Keratinocyte (primary cell): ENCODE results near the gene SCRN1. TPM values are rescaled to one million over a fixed set of nuclear protein-coding genes. Genes with fewer than 3 reads are reported as not detected.

Source experiments
- DNase-seq: peaks from one replicate; pipeline ENCODE4 v3.0.0-alpha.2; 2011; ENCODE audit warnings: low read depth, missing footprints, low spot score
- FAIRE-seq: peaks from 2 replicates; lab custom pipeline; 2011; peaks lifted over from hg19 to GRCh38; lab: Jason Lieb, UNC
- H2AFZ ChIP-seq: 2 replicates; pipeline ENCODE4 v1.6.0; 2012; ENCODE audit warnings: low read length, control low read depth, inconsistent platforms; ENCODE audit not compliant: control insufficient read depth
- H3K27ac ChIP-seq: 2 replicates; pipeline ENCODE4 v1.5.1; 2011; ENCODE audit warnings: low read length; ENCODE audit not compliant: control insufficient read depth, insufficient read depth
- H3K27me3 ChIP-seq: 3 replicates; pipeline ENCODE4 v1.6.0; 2011; ENCODE audit warnings: low read length; ENCODE audit not compliant: control insufficient read depth, insufficient read depth; ENCODE audit errors: extremely low read depth
- H3K36me3 ChIP-seq, 2 experiments: 2 replicates in 1 of 2; 3 replicates in 1 of 2; pipeline ENCODE4 v1.5.1; 2011; ENCODE audit warnings: low read length in 2 of 2, mild to moderate bottlenecking in 1 of 2; ENCODE audit not compliant: control insufficient read depth in 2 of 2, insufficient read depth in 2 of 2; ENCODE audit errors: extremely low read depth in 1 of 2
- H3K4me1 ChIP-seq: 3 replicates; pipeline ENCODE4 v1.5.1; 2011; ENCODE audit warnings: low read length; ENCODE audit not compliant: control insufficient read depth, insufficient read depth; ENCODE audit errors: extremely low read depth
- H3K4me2 ChIP-seq: 3 replicates; pipeline ENCODE4 v1.6.0; 2011; ENCODE audit warnings: low read depth, low read length; ENCODE audit not compliant: control insufficient read depth, insufficient read depth; ENCODE audit errors: extremely low read depth
- H3K4me3 ChIP-seq, 3 experiments: fragments of 200-600 bp in 1 of 3; sonication (generic) in 1 of 3; 2 replicates in 2 of 3; 3 replicates in 1 of 3; pipeline ENCODE4 v1.5.1; 2011 to 2016; ENCODE audit warnings: low read length in 3 of 3, mild to moderate bottlenecking in 3 of 3, control low read depth in 2 of 3, inconsistent platforms in 1 of 3, low read depth in 1 of 3, mixed read lengths in 1 of 3, mixed run types in 1 of 3, moderate library complexity in 1 of 3; ENCODE audit not compliant: control insufficient read depth in 2 of 3, insufficient read depth in 2 of 3; ENCODE audit errors: extremely low read depth in 1 of 3
- H3K79me2 ChIP-seq: 2 replicates; pipeline ENCODE4 v1.6.0; 2012; ENCODE audit warnings: low read length; ENCODE audit not compliant: control insufficient read depth, insufficient read depth
- H3K9ac ChIP-seq: 3 replicates; pipeline ENCODE4 v1.6.0; 2011; ENCODE audit warnings: low read length; ENCODE audit not compliant: control insufficient read depth, insufficient read depth; ENCODE audit errors: extremely low read depth
- H3K9me1 ChIP-seq: 3 replicates; pipeline ENCODE4 v1.6.0; 2011; ENCODE audit warnings: low read length; ENCODE audit not compliant: control insufficient read depth, insufficient read depth; ENCODE audit errors: extremely low read depth
- H3K9me3 ChIP-seq: 2 replicates; pipeline ENCODE4 v1.5.1; 2012; ENCODE audit warnings: low read depth, low read length; ENCODE audit not compliant: control insufficient read depth
- H4K20me1 ChIP-seq: 3 replicates; pipeline ENCODE4 v1.6.0; 2011; ENCODE audit warnings: low read length; ENCODE audit not compliant: control insufficient read depth, insufficient read depth; ENCODE audit errors: extremely low read depth
- EZH2 ChIP-seq: IDR thresholded peaks from one replicate; pipeline ENCODE4 v1.6.1; 2012; ENCODE audit warnings: inconsistent platforms, mild to moderate bottlenecking, low read length, moderate library complexity
- dilution Hi-C: fragments of 300-500 bp; cut with MboI; formaldehyde crosslinking; loops from one replicate; pipeline ENCODE4 v1.7.0; 2020; ENCODE audit warnings: low sequenced_read_pairs; ENCODE audit not compliant: extremely low pct_ligation_motif_present
- polyA plus RNA-seq, 5 experiments: library from polyadenylated mRNA; depleted of rRNA in 3 of 5; stranded (reverse) in 3 of 5; stranded (forward) in 1 of 5; unstranded in 1 of 5; fragments of >200 nt; gene quantifications; 1 replicate in 1 of 5; 2 replicates in 3 of 5; 3 replicates in 1 of 5; pipeline versions ENCODE4 v1.2.1 to v1.2.3, GENCODE V29; 2011 to 2012; ENCODE audit warnings: missing spikeins in 2 of 5, low read depth in 1 of 5, low replicate concordance in 1 of 5
- TF ChIP-seq, protein P1 (sequence below), 3 experiments: IDR thresholded peaks in 1 of 3; conservative IDR thresholded peaks in 1 of 3; optimal IDR thresholded peaks in 1 of 3; 2 replicates in 2 of 3; 3 replicates in 1 of 3; pipeline versions ENCODE3 to v1.5.1; 2011; ENCODE audit warnings: low read length in 3 of 3, mild to moderate bottlenecking in 3 of 3, moderate library complexity in 2 of 3, control low read depth in 1 of 3, inconsistent platforms in 1 of 3; ENCODE audit not compliant: insufficient read depth in 2 of 3; ENCODE audit errors: extremely low read depth in 1 of 3

Gene SCRN1
- polyA plus RNA-seq, 1 donor (not counting 4 experiments of a cell fraction or from before 2014, with no cell fraction given), result 52.3 TPM

DNA sequence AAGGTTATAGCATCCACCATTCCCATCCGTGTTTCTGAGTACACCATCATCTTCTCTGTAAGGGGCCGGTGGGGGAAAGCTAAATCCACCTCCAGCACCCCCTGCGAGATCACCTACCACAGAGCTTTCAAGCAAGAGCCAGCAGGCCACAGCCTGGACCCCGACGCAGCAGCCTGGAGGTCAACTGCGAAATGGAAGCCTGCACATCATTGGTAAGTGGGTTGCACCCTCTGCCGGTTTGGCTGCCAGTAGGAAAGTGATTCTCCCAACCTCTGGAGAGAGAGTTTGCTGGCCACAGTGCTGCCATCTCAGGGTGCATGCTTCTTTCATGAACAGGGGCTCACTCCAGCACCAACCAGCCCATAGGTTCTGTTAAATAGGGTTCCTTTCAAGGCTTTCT, 101.6 kb downstream of the SCRN1 start:
- Histone ChIP-seq H3K79me2 (no peaks in the 10 kb centered on the region), H3K27me3 (no peaks in the 10 kb centered on the region), H3K27ac (no peak overlapping the region), H3K9ac (no peak overlapping the region), H2AFZ (no peak overlapping the region), H4K20me1 (no peaks in the 10 kb centered on the region), H3K4me2 (no peak overlapping the region), H3K4me1 (peaks cover 5% of the 10 kb centered on the region), H3K9me3 (no peaks in the 10 kb centered on the region), H3K9me1 (no peaks in the 10 kb centered on the region), H3K36me3 (no peaks in the 10 kb centered on the region), H3K4me3 (no peak overlapping the region)
- FAIRE-seq (no peak), DNase-seq (no peak)
- dilution Hi-C loops, result no loop called here
- TF ChIP-seq, protein P1, sequence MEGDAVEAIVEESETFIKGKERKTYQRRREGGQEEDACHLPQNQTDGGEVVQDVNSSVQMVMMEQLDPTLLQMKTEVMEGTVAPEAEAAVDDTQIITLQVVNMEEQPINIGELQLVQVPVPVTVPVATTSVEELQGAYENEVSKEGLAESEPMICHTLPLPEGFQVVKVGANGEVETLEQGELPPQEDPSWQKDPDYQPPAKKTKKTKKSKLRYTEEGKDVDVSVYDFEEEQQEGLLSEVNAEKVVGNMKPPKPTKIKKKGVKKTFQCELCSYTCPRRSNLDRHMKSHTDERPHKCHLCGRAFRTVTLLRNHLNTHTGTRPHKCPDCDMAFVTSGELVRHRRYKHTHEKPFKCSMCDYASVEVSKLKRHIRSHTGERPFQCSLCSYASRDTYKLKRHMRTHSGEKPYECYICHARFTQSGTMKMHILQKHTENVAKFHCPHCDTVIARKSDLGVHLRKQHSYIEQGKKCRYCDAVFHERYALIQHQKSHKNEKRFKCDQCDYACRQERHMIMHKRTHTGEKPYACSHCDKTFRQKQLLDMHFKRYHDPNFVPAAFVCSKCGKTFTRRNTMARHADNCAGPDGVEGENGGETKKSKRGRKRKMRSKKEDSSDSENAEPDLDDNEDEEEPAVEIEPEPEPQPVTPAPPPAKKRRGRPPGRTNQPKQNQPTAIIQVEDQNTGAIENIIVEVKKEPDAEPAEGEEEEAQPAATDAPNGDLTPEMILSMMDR (optimal IDR thresholded peaks at IDR 0.05 in 1 of 3, IDR thresholded peaks at IDR 0.05 in 1 of 3, conservative IDR thresholded peaks at IDR 0.05 in 1 of 3; ENCODE audit: extremely low read depth in 1 of 3, insufficient read depth in 2 of 3, low read length in 3 of 3), result no peak
- no peak for TF ChIP-seq EZH2

GRCh38 chr7:29886827-29887226, 102.8 kb downstream of the SCRN1 start:
- H3K79me2 ChIP-seq, result no peaks in the 10 kb centered on the region
- H4K20me1 ChIP-seq, result no peaks in the 10 kb centered on the region
- DNase-seq (no peak), FAIRE-seq (no peak)
- TF ChIP-seq EZH2, result no peak
- TF ChIP-seq, protein P1 (optimal IDR thresholded peaks at IDR 0.05 in 1 of 3, IDR thresholded peaks at IDR 0.05 in 1 of 3, conservative IDR thresholded peaks at IDR 0.05 in 1 of 3; ENCODE audit: extremely low read depth in 1 of 3, insufficient read depth in 2 of 3, low read length in 3 of 3), result no peak
- peaks cover 5% of the 10 kb centered on the region for H3K4me1 ChIP-seq
- no peak overlapping the region for H3K4me2 ChIP-seq
- no peak overlapping the region for H3K9ac ChIP-seq
- no peaks in the 10 kb centered on the region for H3K9me3 ChIP-seq
- no peaks in the 10 kb centered on the region for H3K9me1 ChIP-seq
- H3K27me3 ChIP-seq, result no peaks in the 10 kb centered on the region
- no peak overlapping the region for H3K4me3 ChIP-seq
- dilution Hi-C loops, result no loop called here
- no peaks in the 10 kb centered on the region for H3K36me3 ChIP-seq
- H3K27ac ChIP-seq, result no peak overlapping the region
- no peak overlapping the region for H2AFZ ChIP-seq
